Measurements from ENCODE around the gene PPFIA2.
"Not testable (repeated sequence)": the region's sequence is repeated elsewhere in the genome, so short reads cannot be mapped to it uniquely, and the experiment has no call there.

Gene PPFIA2

DNA sequence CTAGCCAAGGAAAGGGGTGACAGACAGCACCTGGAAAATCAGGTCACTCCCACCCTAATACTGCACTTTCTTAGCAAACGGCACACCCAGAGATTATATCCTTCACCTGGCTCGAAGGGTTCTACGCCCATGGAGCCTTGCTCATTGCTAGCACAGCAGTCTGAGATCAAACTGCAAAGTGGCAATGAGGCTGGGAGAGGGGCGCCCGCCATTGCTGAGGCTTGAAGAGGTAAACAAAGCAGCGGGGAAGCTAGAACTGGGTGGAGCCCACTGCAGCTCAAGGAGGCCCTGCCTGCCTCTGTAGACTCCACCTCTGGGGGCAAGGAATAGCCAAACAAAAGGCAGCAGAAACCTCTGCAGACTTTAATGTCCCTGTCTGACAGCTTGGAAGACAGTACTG lies 99.8 kb downstream of the PPFIA2 start:
- DNase-seq: not testable (repeated sequence)

DNA sequence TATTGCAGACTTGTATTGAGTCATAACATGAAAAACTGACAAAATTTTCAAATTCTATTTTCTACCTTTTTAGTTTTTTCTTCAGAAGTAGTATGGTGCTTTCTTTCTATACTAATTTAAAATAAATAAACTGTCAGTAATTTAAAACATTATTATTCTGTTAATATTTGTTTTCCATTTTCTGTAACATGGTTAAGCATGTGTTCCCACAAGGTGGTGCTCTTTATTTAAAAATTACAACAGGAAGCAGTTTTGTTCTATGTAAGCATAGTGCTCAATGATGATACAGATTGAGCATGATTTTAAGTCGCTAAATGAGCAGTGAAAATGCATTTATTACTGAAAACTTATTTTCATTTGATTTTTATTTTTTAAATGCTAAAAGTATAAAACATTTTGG lies 114.6 kb downstream of the PPFIA2 start:
- no peak for DNase-seq

DNA sequence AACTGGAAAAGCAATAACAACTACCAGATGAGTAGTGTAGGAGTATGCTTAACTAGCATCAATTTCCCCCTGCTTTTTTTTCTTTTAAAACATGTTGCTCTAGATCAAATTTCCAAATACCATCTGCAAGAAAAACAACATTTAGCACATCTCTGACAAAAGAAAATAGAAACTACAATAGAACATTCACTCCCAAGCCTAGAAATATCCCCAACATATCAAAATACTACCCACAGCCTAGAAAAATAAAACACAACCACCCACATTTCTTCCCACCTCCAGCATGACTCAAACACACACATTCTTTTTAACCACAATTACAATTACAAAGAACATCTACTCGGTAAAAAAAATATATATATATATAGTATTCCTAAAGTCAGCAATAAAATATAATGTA lies 120.0 kb downstream of the PPFIA2 start:
- no peak for DNase-seq

DNA sequence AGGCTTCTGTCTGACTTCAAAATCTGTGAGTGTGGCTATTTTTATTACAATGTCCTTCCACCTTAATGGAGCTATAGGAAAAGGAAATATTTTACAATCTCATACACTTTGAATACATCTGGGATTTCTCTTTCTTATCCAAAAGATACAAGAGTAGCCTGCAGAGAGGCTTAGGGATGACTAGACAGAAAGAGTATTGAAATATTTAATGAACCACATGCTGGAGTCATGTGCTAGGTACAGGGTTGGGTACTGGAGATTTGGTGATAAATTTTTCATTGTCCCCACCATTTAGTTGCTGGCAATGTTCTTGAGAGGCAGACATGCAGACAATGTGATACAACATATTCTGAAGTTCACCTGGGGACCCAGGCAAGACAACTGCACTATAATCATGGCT lies 126.0 kb downstream of the PPFIA2 start:
- no peak for DNase-seq

DNA sequence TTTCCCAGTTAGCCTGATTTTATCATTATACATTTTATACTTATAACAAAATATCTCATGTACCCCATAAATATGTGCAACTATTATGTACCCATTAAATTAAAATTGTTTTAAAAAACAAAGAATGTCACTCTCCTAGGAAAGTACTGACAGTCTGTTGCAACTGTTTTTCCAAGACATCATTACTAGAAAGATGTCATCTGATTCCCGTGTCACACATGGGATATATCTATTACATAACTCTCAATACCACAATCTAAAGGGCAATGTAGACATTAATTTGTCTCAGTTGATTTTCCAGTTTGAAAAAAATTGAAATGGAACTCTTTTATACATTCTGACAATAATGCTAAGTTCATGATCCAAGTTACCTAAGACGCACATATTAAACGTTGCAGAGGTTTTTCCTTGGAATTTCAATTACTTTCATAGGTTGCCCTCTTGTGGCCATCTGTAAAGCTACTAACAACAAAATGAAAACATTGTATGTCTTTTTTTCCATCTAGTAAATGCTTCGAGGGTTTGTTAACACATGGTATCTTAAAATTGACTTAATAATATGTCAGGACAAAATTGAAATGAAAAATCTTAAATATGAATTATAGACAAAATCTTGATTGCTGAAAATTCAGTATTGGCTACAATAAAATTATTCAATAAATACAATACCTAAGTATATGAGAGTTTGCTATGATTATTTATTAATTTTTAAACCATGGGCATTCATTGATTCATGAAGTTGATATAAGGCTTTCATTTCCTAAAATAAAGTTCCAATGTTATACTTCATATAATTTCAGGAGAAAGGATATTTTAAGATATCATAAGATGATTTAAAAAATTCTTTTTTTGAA lies 131.6 kb downstream of the PPFIA2 start:
- no peak for DNase-seq

DNA sequence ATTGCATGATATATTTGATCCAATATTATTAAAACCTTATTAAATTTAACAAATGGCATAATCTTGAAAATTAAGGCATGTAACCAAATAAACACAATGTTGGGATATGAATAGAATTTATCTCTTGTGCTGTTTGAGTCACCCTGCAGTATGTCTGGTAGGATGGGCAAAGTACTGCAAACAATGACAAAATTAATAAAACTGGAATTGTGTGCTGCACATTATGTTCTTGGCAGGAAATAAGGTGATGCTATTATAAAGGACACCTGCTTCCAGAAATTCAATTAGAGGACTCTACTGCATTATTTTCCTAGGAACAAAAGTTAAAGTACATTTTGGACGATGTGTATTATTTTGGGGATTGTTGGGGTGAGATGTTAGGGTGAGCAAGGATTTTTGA lies 132.7 kb downstream of the PPFIA2 start:
- no peak for DNase-seq

DNA sequence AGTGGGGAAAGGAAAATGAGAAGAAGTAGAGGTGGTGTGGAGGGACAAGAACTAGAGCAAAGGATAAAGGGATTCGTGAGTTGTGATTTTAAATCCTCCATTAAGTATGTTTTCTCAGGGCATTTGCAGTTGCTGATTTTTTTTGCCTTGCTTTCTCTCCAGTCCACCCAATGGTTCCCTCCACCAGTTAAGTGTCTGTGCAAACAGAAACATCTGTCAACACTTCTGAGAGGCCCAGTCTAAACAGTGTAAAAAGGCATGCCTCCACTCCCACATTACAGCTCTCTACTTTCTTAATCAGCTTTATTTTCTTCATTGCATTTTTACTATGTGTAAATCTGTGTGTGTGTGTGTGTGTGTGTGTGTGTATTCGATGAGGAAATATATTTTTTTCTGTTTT lies 141.2 kb downstream of the PPFIA2 start:
- no peak for DNase-seq

DNA sequence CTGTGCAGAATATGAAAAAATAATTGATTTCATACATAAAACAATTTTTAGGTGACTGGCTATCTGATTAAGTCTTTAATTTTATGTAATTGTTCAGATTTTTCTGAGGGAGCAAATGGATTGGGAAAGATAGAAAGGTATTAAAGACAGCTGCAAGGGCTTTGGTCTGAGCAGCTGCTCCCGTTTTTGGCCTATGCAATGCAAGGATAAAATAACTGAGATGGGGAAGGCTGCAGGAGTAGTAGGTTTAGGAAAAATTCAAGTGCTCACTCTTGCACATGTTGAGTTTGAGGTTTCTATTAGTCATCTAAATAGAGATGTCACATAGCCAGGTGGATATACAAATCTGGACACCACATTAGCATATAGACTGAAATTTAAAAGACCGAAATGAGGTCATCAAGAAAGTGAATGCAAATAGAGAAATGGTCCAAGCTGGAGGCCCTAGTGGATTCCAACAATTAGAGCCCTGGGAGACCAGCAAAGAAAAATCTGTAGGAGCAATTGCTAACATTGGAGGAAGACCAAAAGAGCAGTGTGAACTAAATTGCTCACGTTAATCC lies 144.0 kb downstream of the PPFIA2 start:
- DNase-seq: no peak

DNA sequence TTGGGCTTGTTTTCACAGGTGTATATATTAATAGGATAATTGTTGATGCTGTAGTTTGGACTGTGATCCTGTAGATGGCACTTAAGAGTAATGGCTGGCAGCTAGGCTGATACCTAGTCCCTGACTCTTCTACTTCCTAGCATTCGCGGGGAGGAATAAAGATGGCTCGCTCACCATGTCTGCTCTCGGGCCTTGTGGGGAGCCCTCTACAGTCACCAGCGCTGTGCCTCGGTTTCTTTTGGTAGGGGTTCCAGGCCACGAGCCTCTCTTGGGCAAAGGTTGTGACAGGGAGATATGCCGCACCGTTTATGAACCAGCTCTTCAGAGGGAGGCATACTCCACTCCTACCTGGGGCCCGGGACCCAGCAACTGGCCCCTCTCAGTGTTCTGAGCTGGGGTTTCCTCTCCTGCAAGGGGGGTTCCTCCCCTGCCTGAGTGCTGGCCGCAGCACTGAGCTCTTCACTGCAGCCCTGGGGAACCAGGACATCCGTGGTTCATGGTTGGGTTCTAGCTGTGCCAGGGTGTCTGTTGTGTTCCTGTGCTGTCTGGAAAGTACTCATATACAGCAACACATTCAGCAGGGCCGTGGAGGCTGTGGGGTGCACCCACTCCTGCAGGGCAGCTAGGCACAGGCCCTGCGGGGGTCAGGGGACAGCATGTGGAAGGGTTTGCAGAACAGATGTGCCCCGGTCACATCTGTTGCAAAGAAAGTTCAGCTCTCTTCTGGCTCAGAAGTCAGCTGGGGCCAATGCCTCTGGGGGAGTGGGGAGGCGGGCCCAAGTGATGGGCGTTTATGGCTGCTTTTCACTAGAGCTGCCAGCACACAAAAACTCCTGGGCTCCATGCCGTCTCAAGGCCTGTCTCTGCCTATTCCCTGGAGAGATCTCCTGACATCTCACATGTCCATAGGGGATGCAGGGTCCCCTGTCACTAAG lies 147.9 kb downstream of the PPFIA2 start:
- no peak for DNase-seq

DNA sequence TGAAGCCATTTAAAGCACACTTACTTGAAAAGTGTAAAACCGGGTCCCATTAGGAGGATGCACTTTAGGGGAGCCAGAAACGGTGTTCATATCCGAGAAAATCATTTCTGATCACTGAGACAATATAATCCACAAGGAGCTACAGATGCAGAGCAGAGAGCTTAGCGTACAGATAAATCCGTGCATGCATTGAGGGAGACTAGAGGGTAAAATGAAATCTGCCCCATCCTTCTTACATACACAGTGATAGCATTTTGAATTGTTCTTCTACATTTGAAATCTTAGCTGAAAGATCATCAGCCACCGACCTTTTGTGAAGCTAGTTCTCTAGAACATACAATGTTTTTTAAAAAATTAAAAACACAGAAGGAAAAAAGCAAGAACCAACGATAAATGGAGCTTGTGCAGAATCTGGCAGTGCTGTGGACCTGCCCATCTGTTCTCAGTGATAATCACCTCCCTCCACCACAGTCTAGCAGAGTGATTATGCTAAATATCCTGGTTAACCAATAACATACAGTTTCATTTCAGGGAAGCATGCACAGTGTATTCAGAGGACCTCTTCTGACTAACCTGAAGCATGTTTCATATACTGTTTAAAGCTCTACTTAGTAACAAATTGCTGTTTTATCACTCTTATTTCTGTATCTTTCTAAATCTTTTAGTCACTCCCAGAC lies 161.1 kb downstream of the PPFIA2 start:
- no peak for DNase-seq

DNA sequence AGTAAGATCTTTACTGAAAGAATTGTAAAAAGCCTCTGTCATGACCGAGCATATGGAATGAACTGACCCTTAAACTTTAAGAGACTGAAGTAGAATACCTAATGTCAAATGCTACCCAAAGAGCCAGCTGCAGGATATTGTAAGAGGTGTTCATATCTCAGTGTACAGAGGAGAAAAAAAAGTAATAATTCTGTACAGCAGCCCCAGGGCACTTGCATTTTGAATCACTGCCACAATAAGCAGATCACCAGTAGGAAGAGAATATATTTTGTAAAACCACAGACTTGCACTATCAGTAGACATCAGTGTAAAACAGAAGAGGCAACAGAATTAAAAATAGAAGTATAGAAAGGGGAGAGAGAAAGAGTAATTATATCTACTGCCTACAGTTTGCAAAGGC lies 162.6 kb downstream of the PPFIA2 start:
- DNase-seq: no peak

DNA sequence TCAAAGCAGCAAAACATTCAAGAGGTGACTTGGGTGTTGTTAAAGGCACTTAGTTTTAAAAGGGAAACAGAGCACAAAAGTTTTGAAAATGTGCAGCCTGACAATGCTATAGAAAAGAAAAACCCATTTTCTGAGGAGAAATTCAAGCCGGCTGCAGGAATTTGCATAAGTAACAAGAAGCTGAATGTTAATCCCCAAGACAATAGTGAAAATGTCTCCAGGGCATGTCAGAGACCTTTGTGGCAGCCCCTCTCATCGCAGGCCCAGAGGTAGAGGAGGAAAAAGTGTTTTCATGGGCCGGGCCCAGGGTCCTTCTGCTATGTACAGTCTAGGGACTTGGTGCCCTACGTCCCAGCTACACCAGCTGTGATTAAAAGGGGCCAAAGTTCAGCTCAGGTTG lies 167.9 kb downstream of the PPFIA2 start:
- no peak for DNase-seq

DNA sequence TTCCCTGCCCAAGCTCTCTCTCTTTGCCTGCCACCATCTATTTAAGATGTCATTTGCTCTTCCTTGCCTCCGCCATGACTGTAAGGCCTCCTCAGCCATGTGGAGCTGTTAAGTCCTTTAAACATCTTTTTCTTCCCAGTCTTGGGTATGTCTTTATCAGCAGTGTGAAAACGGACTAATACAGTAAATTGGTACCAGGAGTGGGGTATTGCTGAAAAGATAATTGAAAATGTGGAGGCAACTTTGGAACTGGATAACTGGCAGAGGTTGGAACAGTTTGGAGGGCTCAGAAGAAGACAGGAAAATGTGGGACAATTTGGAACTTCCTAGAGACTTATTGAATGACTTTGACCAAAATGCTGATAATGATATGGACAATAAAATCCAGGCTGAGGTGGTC lies 168.4 kb downstream of the PPFIA2 start:
- DNase-seq: not testable (repeated sequence)

DNA sequence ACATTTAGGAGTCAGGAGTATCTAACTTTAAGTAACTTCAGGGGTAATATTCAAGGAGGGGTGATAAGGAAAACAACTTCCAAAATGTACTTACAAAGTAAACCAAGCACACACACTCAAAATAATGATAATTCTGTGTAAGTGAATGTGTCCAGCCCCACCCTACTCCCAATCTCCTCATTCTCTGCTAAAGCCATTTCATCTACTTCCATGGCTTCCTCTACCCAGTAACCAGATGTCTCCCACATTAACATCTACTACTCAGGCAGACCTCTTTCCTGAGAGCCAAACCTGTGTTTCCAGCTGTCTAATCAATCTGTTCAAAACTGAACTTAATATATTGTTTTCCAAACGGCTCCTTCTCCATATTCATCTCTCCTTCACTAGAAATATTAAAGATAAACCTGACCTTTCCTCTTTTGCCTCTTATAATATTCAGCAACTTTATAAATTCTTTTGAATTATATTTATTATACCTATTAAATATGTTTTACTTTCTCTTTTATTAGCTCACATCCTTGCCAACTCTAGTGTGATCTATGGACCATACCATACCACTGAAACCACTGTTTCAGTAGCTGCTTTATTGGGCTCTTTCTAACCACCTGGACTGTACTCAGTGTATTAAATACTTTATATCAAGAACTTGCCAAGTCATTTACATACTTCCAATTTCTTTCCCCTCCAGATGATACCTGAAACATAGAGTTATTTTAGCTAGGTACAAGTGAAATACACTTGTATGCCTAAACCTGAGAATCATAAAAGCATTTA lies 170.7 kb downstream of the PPFIA2 start:
- DNase-seq: no peak

DNA sequence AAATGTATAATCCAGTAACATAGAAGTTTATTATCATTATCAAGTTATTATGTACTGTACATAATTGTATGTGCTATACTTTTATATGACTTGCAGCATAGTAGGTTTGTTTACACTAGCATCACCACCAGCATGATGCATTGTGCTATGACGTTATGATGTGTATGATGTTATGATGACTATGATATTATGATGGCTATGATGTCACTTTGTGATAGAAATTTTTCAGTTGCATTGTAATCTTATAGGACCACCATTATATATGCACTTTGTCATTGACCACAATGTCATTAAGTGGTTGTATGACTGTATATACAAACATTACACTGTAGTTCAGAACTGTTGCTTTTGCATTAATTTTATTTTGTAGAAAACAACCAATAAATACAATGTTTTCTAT lies 173.4 kb downstream of the PPFIA2 start:
- DNase-seq: no peak

DNA sequence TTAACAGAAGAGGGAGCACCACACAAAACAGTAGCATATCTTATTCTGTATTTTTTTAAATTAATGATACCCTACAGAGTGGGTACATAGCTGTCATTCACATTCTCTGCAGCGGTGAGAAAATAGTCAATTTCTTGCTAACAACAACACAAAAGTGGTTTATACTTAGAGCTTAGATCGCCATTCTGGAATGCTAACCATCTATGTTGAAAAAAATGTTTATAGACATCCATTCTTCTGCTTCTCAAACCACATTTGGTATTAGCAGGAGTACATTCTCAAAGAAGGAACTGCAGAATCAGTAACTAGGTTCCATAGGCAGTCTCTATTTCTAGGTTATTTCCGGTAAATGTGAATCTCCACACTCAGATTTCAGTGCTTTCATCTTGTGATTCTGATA lies 185.9 kb downstream of the PPFIA2 start:
- no peak for DNase-seq

DNA sequence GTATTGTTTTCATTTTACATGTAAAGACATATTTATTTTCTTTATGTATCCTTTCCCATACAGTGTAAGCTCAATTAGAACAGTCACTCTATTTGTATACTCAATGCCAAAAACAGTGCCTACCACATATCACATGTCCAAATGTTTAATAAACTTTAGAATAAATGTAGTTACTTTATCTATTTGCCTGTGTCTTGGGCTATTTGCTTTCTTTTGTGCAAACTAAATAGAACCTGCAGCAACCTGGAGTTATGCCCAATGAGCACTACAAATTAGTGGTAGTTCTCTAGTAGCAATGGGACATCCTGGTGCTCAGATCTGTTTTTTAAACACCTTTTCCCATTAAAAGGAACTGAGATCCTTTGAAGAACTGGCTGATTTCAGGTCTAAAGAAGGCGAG lies 186.7 kb downstream of the PPFIA2 start:
- no peak for DNase-seq

DNA sequence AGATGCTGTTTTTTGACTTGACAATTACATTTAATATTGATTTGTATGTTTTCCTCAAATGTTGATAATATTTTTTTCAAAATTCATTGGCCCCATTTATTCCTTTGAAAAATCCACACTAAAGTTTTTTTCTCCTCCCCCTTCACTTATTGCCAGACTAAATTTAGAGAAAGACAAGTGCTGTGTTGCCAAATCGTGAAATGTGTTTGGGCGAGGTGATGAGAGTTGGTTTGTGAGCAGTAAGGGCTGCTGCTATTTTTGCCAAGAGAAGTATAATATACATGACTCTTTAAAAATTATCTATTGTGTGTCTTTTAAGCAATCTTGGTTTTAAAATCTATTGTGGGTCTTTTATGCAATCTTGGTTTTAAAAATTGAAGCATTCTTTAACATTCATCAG lies 188.9 kb downstream of the PPFIA2 start:
- no peak for DNase-seq

DNA sequence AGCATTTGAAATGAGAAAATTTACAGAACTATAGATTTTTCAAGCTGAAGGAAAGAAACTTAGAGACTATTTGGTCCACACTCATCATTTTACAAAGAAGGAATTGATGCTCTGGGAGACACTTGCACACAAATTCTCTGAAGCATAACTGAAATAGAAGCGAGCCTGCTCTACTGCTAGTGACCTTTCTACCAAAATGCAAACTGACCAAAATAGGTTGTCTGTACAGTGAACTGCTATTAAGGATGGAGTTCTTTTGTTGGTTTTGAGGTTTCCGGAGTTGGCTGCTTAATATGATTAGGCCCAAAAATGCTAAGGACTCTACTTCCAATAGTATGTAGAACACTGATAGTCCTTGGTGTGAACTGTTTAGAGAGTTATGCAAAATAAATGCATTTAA lies 194.9 kb downstream of the PPFIA2 start:
- no peak for DNase-seq

DNA sequence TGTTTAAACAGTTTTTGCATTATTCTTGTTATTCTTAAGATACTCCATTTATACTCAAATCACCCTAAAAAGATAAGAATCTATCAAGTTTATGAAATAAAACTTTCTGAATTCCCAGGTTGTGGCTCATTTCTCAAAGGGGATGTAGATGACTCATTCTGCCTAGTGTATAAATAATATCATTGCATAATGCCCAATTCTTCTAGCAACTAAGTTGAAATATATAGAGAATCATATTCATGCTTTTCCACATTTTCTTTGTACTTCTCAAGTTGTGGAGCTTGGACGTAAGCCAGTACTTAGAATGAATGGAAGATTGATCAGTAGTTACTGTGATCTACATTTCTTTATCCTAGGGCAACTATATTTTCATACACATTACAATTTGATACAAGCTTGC lies 201.1 kb downstream of the PPFIA2 start:
- no peak for DNase-seq

DNA sequence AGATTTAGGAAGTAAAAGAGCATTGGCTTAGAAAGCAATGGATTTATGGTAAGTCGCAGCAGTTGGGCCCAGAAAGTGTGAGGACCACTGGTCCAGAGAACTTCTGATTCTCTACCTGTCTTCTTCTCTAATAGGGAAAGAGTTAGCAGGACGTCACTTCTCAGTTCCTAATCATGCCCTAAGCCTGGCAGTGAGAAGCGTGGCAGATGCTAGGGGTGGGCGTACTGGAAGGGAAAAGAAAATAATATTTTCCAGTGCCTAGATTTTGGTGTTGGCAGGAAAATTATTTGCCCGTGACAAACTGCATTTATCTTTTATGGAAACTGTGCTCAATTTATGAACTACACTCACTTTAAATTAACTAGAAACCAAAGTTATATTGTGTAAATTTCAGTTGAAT lies 212.3 kb downstream of the PPFIA2 start:
- DNase-seq: no peak

DNA sequence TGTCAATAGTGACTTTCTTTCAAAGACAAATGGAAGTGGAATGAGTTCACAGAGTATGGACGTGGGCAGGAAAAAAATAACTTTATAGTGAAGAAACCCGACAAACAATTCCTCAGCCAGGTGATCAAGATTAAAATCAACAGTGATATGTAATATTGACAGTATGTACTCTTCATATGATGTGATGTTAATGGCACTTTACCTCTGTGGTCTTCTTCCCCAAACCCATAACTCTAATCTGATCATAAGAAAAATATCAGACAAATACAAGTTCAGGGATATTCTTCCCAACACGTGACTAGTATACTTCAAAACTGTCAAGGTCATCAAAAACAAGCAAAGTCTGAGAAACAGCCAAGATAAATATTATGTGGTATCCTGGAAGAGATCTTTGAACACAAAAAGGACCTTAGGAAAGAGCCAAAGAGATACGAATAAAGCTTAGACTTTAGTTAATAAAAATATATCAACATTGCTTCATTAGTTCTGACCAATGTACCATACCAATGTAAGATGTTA lies 215.5 kb downstream of the PPFIA2 start:
- no peak for DNase-seq
